HG02943 (cell line): ENCODE data around the gene CACNA1I.

Experiments
- ATAC-seq: cut with Tn5 transposase; IDR thresholded peaks from one replicate; pipeline ENCODE4 v1.9.1; 2021; ENCODE audit warnings: mild to moderate bottlenecking, low read depth, moderate library complexity; ENCODE audit not compliant: unreplicated experiment

Gene CACNA1I

GRCh38 chr22:39646398-39647063, 76.0 kb downstream of the CACNA1I start:
- ATAC-seq, result no peak

GRCh38 chr22:39647836-39648629, 77.5 kb downstream of the CACNA1I start:
- no peak for ATAC-seq

GRCh38 chr22:39648630-39648950, 78.0 kb downstream of the CACNA1I start:
- ATAC-seq, result no peak

GRCh38 chr22:39649500-39650089, 79.0 kb downstream of the CACNA1I start:
- no peak for ATAC-seq

- ATAC-seq, result no peak
Measured at GRCh38 chr22:39651053-39651996, 80.8 kb downstream of the CACNA1I start.

GRCh38 chr22:39652990-39653786, 82.6 kb downstream of the CACNA1I start:
- ATAC-seq, result no peak

GRCh38 chr22:39653787-39654077, 83.2 kb downstream of the CACNA1I start:
- ATAC-seq, result no peak

- no peak for ATAC-seq
Measured at GRCh38 chr22:39654131-39654926, 83.8 kb downstream of the CACNA1I start.

- ATAC-seq, result no peak
Measured at GRCh38 chr22:39655004-39655579, 84.5 kb downstream of the CACNA1I start.

GRCh38 chr22:39655831-39656230, 85.3 kb downstream of the CACNA1I start:
- ATAC-seq, result no peak

GRCh38 chr22:39656495-39657490, 86.2 kb downstream of the CACNA1I start:
- ATAC-seq, result no peak

- no peak for ATAC-seq
Measured at GRCh38 chr22:39658367-39658766, 87.8 kb downstream of the CACNA1I start.

- ATAC-seq, result no peak
Measured at GRCh38 chr22:39658806-39659463, 88.4 kb downstream of the CACNA1I start.

GRCh38 chr22:39661501-39661841, 90.9 kb downstream of the CACNA1I start:
- ATAC-seq, result no peak

- ATAC-seq, result no peak
Measured at GRCh38 chr22:39661842-39662685, 91.5 kb downstream of the CACNA1I start.

GRCh38 chr22:39662686-39663052, 92.1 kb downstream of the CACNA1I start:
- ATAC-seq, result no peak

- ATAC-seq, result no peak
Measured at GRCh38 chr22:39663751-39664150, 93.2 kb downstream of the CACNA1I start.
